Measurements from ENCODE around the gene HLA-DMB. TPM values are rescaled to one million over a fixed set of nuclear protein-coding genes. Genes with fewer than 3 reads are reported as not detected.

Gene HLA-DMB
- total RNA-seq, 1 donor from 2014 or later, result 10.3 TPM

DNA sequence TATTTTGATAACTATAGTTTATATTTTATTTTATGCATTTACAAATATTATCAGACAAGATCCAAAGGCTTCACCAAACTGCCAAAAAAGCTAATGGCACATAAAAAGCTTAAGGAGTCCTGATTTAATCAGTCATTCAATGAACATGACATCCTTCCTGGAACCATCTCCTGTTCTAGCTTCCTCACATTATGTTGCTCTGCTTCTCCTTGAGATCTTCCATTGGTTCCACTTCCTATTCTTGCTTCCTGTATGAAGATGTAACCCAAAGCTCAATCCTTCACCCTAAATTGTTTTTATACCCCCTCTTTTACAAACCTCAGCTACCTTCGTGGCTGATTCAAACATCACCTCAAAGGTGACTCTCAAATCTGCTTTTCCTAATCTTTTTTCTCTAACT is 23.0 kb upstream of the HLA-DMB start:
- no peaks in the 10 kb centered on the region for H3K36me3 ChIP-seq
- no peak overlapping the region for H3K4me3 ChIP-seq
- intact Hi-C loops (cut with DNase I), result no loop called here
- DNase-seq (ENCODE audit: extremely low spot score in 2 of 2), result no peak
- H3K27ac ChIP-seq, result no peak overlapping the region
- peaks cover 24% of the 10 kb centered on the region for H3K4me1 ChIP-seq
- no peaks in the 10 kb centered on the region for H3K9me3 ChIP-seq
- TF ChIP-seq POLR2AphosphoS5 (IDR thresholded peaks at IDR 0.05; ENCODE audit: insufficient read depth in 1 of 2, low read depth in 1 of 2), result no peak
- TF ChIP-seq, protein P1, sequence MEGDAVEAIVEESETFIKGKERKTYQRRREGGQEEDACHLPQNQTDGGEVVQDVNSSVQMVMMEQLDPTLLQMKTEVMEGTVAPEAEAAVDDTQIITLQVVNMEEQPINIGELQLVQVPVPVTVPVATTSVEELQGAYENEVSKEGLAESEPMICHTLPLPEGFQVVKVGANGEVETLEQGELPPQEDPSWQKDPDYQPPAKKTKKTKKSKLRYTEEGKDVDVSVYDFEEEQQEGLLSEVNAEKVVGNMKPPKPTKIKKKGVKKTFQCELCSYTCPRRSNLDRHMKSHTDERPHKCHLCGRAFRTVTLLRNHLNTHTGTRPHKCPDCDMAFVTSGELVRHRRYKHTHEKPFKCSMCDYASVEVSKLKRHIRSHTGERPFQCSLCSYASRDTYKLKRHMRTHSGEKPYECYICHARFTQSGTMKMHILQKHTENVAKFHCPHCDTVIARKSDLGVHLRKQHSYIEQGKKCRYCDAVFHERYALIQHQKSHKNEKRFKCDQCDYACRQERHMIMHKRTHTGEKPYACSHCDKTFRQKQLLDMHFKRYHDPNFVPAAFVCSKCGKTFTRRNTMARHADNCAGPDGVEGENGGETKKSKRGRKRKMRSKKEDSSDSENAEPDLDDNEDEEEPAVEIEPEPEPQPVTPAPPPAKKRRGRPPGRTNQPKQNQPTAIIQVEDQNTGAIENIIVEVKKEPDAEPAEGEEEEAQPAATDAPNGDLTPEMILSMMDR (IDR thresholded peaks at IDR 0.05), result no peak
- no peaks in the 10 kb centered on the region for H3K27me3 ChIP-seq

DNA sequence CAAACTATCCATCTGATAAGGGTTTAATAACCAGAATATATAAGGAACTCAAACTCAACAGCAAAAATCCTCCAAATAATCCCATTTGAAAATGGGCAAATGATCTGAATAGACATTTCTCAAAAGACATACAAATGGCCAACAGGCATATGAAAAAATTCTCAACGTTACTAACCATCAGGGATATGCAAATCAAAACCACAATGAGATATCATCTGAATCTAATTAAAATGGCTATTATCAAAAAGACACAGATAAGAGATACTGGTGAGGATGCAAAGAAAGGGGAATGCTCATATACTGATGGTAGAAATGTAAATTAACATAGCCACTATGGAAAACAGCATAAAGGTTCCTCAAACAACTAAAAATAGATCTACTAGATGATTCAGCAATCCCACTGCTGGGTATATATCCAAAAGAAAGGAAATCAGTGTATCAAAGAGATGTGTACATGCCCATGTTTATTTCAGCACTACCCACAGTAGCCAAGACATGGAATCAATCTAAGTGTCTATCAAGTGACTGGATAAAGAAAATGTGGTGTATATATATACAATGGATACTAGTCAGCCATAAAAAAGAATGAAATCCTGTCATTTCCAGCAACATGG is 21.5 kb upstream of the HLA-DMB start:
- intact Hi-C loops (cut with DNase I), result no loop called here
- H3K4me1 ChIP-seq, result peaks cover 18% of the 10 kb centered on the region

DNA sequence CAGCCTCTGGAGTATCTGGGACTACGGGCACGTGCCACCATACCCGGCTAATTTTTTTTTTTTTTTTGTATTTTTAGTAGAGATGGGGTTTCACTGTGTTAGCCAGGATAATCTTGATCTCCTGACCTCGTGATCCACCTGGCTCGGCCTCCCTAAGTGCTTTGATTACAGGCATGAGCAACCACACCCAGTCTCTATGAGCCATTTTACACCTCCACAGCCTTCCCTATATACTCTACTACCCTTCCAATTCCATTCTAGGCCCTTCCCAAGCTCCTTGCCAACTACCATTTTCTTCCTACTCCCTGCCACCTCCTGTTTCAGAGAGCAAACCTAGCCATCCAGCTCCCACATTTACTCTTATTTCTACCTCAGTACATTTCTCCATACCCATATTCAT is 19.7 kb upstream of the HLA-DMB start:
- TF ChIP-seq POLR2AphosphoS5 (IDR thresholded peaks at IDR 0.05; ENCODE audit: insufficient read depth in 1 of 2, low read depth in 1 of 2), result no peak
- no peak overlapping the region for H3K4me3 ChIP-seq
- no peak for DNase-seq (ENCODE audit: extremely low spot score in 2 of 2)
- H3K27ac ChIP-seq, result no peak overlapping the region
- H3K36me3 ChIP-seq, result no peaks in the 10 kb centered on the region
- H3K27me3 ChIP-seq, result no peaks in the 10 kb centered on the region
- peaks cover under 1% of the 10 kb centered on the region for H3K4me1 ChIP-seq
- no peaks in the 10 kb centered on the region for H3K9me3 ChIP-seq
- intact Hi-C loops (cut with DNase I), result no loop called here

More for the DNA sequence above, 21.5 kb upstream of the HLA-DMB start:
- no peaks in the 10 kb centered on the region for H3K36me3 ChIP-seq
- TF ChIP-seq POLR2AphosphoS5 (IDR thresholded peaks at IDR 0.05; ENCODE audit: insufficient read depth in 1 of 2, low read depth in 1 of 2) (no peak), POLR2A (IDR thresholded peaks at IDR 0.05) (no peak)
- TF ChIP-seq, protein P1 (IDR thresholded peaks at IDR 0.05), result no peak
- H3K27ac ChIP-seq, result no peak overlapping the region
- no peak for DNase-seq (ENCODE audit: extremely low spot score in 2 of 2)
- no peak overlapping the region for H3K4me3 ChIP-seq
- no peaks in the 10 kb centered on the region for H3K27me3 ChIP-seq
- no peaks in the 10 kb centered on the region for H3K9me3 ChIP-seq

DNA sequence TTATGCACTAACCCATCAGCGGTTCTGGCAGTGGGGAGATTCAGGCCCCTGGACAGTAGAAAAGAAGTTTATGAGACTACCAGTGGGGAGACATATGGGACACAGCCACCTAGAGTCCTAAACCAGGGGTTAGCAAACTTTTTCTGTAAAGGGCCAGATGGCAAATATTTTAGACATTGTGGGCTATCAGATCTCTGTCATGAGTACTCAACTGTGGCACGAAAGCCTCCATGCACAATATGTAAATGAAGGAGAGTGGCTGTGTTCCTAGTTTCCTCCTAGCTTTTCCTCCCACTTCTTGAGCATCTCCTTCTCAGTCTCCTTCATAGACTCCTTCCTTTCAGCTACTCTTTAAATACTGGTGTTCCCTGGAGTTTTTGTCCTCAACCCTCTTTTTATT is 15.3 kb upstream of the HLA-DMB start:
- no peaks in the 10 kb centered on the region for H3K36me3 ChIP-seq
- no peaks in the 10 kb centered on the region for H3K4me1 ChIP-seq
- no peak overlapping the region for H3K27ac ChIP-seq
- no peaks in the 10 kb centered on the region for H3K9me3 ChIP-seq
- H3K4me3 ChIP-seq, result no peak overlapping the region
- TF ChIP-seq, protein P1 (IDR thresholded peaks at IDR 0.05), result no peak
- no peak for TF ChIP-seq POLR2A (IDR thresholded peaks at IDR 0.05)
- no peak for TF ChIP-seq POLR2AphosphoS5 (IDR thresholded peaks at IDR 0.05; ENCODE audit: insufficient read depth in 1 of 2, low read depth in 1 of 2)
- DNase-seq (ENCODE audit: extremely low spot score in 2 of 2), result no peak
- H3K27me3 ChIP-seq, result no peaks in the 10 kb centered on the region
- intact Hi-C loops (cut with DNase I), result no loop called here

DNA sequence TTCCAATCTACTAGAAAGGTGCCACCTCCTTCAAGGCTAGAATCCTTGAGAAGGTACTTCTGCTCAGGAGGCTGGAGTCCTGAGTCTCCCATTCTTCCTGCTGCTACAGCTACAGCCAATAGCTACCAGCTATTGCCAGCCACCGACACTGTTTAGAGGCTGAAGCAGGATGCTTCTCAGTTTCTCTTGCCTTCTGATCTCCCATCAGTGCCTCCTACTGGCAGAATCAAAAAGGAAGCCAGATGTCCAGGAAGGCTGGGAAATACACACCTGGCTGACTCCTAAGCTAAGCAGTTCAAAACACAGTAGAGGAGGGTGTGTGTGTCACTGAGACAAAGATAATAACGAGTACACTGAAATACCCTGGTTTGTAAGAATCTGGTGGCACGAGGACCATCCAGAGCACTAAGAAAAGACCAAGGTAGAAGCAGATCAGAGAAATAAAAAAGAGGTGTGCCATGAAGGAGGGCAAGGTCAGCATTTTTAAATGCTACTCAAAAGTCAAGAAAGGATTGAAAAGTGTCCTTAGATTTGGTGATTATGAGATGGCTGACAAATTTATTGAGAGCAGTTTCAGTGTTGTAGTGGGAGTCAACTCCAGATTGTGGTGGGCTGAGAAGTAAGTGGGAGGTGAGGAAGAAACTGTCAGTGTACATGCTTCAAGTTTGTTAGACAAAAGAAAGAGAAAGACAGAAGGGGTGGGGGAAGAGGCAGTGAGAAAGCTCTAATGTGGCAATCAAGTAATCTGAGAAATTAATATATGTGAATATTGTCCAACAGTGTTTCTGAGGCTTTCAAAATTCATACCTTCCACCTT is 14.4 kb upstream of the HLA-DMB start:
- no peaks in the 10 kb centered on the region for H3K4me1 ChIP-seq
- intact Hi-C loops (cut with DNase I), result no loop called here
- H3K36me3 ChIP-seq, result no peaks in the 10 kb centered on the region
- no peaks in the 10 kb centered on the region for H3K9me3 ChIP-seq
- no peak overlapping the region for H3K27ac ChIP-seq
- TF ChIP-seq POLR2AphosphoS5 (IDR thresholded peaks at IDR 0.05; ENCODE audit: insufficient read depth in 1 of 2, low read depth in 1 of 2), result no peak
- TF ChIP-seq, protein P1 (IDR thresholded peaks at IDR 0.05), result no peak
- TF ChIP-seq POLR2A (IDR thresholded peaks at IDR 0.05), result no peak
- no peaks in the 10 kb centered on the region for H3K27me3 ChIP-seq
- DNase-seq (ENCODE audit: extremely low spot score in 2 of 2), result peak in 1 of 2 donors; percentile 32
- H3K4me3 ChIP-seq, result no peak overlapping the region
